GM12892 (cell line): ENCODE data around the gene GNG11.
A peak's percentile ranks its signal among the peaks of the same experiment; 100 is the strongest.

ENCODE experiments used
- DNase-seq: peaks from one replicate; pipeline ENCODE4 v3.0.0; 2011; ENCODE audit not compliant: insufficient read length
- FAIRE-seq: peaks from 2 replicates; lab custom pipeline; 2011; peaks lifted over from hg19 to GRCh38; lab: Jason Lieb, UNC
- POLR2A ChIP-seq: IDR thresholded peaks from 2 replicates; pipeline ENCODE4 v1.6.1; 2011; ENCODE audit warnings: low read depth, low read length, control low read depth
- POLR2AphosphoS5 ChIP-seq: IDR thresholded peaks from 2 replicates; pipeline ENCODE4 v1.6.1; 2011; ENCODE audit warnings: low read depth, low read length, control low read depth
- TAF1 ChIP-seq: IDR thresholded peaks from 2 replicates; pipeline ENCODE4 v1.6.1; 2011; ENCODE audit warnings: low read depth, mild to moderate bottlenecking, control low read depth, low read length, borderline replicate concordance

GNG11 gene

GRCh38 chr7:93944673-93945072 is 23.1 kb downstream of the GNG11 start:
- DNase-seq: no peak
- no peak for TF ChIP-seq POLR2A
- TF ChIP-seq TAF1: no peak
- no peak for TF ChIP-seq POLR2AphosphoS5
- FAIRE-seq: no peak

- TF ChIP-seq POLR2A (no peak), TAF1 (no peak), POLR2AphosphoS5 (no peak)
- no peak for FAIRE-seq
Measured at GRCh38 chr7:93945083-93945482, 23.5 kb downstream of the GNG11 start.

GRCh38 chr7:93945756-93946535 is 24.4 kb downstream of the GNG11 start:
- TF ChIP-seq TAF1: no peak
- TF ChIP-seq POLR2A: no peak
- no peak for TF ChIP-seq POLR2AphosphoS5
- FAIRE-seq: no peak

More at GRCh38 chr7:93945083-93945482, 23.5 kb downstream of the GNG11 start:
- DNase-seq: no peak

GRCh38 chr7:93948106-93948505 is 26.6 kb downstream of the GNG11 start:
- no peak for TF ChIP-seq POLR2A
- no peak for TF ChIP-seq TAF1
- TF ChIP-seq POLR2AphosphoS5: no peak
- DNase-seq (no peak), FAIRE-seq (no peak)

More at GRCh38 chr7:93945756-93946535, 24.4 kb downstream of the GNG11 start:
- no peak for DNase-seq

DNA sequence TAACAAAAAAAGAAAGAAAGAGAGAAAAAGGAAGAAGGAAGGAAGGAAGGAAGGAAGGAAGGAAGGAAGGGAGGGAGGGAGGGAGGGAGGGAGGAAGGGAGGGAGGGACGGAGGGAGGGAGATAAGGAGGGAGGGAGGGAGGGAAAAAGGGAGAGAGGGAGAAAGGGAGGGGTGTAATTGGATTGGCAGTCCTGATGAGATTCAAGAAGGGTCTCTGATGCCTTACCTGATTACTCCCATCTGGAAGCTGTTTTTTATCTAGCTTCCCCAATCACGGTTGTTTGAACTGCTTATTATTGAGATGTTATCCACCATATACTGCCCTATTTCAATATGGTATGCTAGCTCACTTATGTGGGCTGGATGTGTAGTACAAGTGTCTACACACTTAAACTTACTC is 27.3 kb downstream of the GNG11 start:
- no peak for FAIRE-seq
- TF ChIP-seq TAF1 (no peak), POLR2AphosphoS5 (no peak), POLR2A (no peak)

GRCh38 chr7:93949423-93949822 is 27.9 kb downstream of the GNG11 start:
- TF ChIP-seq TAF1 (no peak), POLR2AphosphoS5 (no peak), POLR2A (no peak)
- DNase-seq (no peak), FAIRE-seq (no peak)

More for the DNA sequence above, 27.3 kb downstream of the GNG11 start:
- DNase-seq: no peak

GRCh38 chr7:93955304-93955703 is 33.8 kb downstream of the GNG11 start:
- no peak for TF ChIP-seq POLR2A
- DNase-seq: no peak
- no peak for FAIRE-seq

DNA sequence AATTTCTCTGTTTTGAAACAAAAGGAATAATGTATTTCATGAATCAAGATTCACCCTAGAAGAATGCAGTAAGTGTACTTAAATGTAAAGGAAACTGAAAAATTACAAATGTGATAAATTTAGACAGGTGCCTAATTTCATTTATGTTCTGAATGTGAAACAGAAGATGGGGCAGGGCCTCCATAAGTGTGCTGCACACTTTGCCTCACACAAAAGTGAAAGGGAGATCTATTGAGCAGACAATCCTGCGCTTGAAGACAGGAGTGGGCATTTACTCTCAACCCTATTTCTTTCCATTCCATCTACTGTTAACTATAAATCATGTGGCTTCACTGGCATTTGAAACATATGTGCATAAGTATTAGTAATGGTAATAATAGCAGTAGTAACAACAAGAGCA is 36.2 kb downstream of the GNG11 start:
- FAIRE-seq (no peak), DNase-seq (no peak)
- TF ChIP-seq POLR2AphosphoS5 (no peak), POLR2A (no peak), TAF1 (no peak)

DNA sequence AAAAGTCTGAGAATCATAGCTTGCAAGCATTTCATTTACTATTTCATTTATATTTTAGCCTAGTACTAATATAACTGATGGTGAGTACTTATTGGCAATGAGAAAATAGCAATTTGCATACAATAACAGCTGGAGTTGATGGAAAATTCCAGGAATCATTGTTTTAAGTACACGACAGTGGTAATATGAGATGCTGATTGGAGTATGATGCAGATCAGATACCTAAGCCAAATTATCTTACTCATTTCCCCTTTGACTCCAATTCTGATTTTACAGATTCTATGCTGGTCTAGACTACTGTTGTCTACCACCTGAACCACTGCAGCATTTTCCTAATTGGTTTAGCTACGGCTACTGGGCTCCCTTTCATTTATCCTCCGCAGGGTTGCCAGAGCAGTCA is 36.7 kb downstream of the GNG11 start:
- no peak for FAIRE-seq
- no peak for DNase-seq
- TF ChIP-seq POLR2A (no peak), TAF1 (no peak), POLR2AphosphoS5 (no peak)

DNA sequence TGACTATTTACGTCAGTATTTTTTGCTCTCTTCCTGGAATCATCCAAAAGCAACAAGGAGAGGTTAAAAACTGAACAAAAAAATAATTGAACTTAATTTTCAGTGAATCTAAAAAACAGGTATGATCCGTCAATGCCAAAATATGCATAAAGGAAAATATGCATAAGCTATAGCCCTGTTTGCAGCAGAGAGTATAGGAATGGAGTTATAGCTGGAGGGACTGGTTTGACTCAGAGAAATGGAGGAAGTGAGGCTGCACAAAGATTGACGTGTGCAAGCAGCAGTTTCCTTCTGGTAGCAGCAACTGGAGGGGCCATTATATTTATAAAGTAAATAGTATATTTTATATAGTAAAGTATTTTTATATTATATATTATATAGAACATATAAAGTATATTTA is 37.1 kb downstream of the GNG11 start:
- TF ChIP-seq TAF1: no peak
- TF ChIP-seq POLR2A: no peak
- TF ChIP-seq POLR2AphosphoS5: no peak
- FAIRE-seq: peak; percentile 64
- DNase-seq: no peak

DNA sequence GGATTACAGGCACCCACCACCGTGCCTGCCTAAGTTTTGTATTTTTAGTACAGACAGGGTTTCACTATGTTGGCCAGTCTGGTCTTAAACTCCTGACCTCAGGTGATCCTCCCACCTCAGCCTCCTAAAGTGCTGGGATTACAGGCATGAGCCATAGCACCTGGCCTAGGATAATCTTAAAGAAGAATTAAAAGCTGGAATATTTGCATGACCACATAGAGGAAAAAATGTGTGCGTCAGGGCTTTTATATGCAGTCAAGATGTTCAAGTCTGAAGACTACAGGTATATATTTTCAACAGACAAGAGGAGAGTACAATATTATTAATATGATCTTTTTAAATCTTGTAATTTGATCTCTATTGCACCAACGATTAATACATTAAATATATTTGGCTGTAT is 39.5 kb downstream of the GNG11 start:
- no peak for DNase-seq
- TF ChIP-seq POLR2A (no peak), POLR2AphosphoS5 (no peak), TAF1 (no peak)
- no peak for FAIRE-seq

GRCh38 chr7:93964262-93964661 is 42.7 kb downstream of the GNG11 start:
- DNase-seq: no peak
- no peak for FAIRE-seq
- TF ChIP-seq POLR2AphosphoS5 (no peak), POLR2A (no peak), TAF1 (no peak)
